ENCODE results near the gene UBE2Q2. TPM values are rescaled to one million over a fixed set of nuclear protein-coding genes. Genes with fewer than 3 reads are reported as not detected.
"Not testable (repeated sequence)": the region's sequence is repeated elsewhere in the genome, so short reads cannot be mapped to it uniquely, and the experiment has no call there.

UBE2Q2 gene
- total RNA-seq, 4 donors from 2014 or later = 50.6 to 92.2 (median 65.5) TPM

GRCh38 chr15:75850708-75851107 is 7.5 kb downstream of the UBE2Q2 start:
- TF ChIP-seq EP300 (IDR thresholded peaks at IDR 0.05) (no peak), POLR2A (IDR thresholded peaks at IDR 0.05) (no peak), CTCF (IDR thresholded peaks at IDR 0.05) (no peak), POLR2AphosphoS5 (IDR thresholded peaks at IDR 0.05) (no peak)
- Histone ChIP-seq H3K27ac (no peak overlapping the region), H3K4me1 (peaks cover 0 to 43% (median 5%) of the 10 kb centered on the region in 3 donors), H3K27me3 (no peaks in the 10 kb centered on the region), H3K36me3 (peaks cover 0 to 14% of the 10 kb centered on the region in 2 donors), H3K4me3 (no peak overlapping the region), H3K9me3 (no peaks in the 10 kb centered on the region)
- WGBS, 2 donors (ENCODE audit: low coverage in 1 of 2) = 90 to 92% methylated on average over 2 of the region's 2 CpGs
- ATAC-seq = no peak

GRCh38 chr15:75851566-75851965 is 8.3 kb downstream of the UBE2Q2 start:
- H3K27ac ChIP-seq, H3K4me3 ChIP-seq, H3K9me3 ChIP-seq, H3K27me3 ChIP-seq, ATAC-seq: not testable (repeated sequence)
- WGBS, 2 donors (ENCODE audit: low coverage in 1 of 2) = 87% methylated on average over 4 of the region's 4 CpGs
- H3K36me3 ChIP-seq = peaks cover 0 to 18% of the 10 kb centered on the region in 2 donors
- H3K4me1 ChIP-seq = peaks cover 0 to 34% (median 0%) of the 10 kb centered on the region in 3 donors

GRCh38 chr15:75857886-75858285 is 14.6 kb downstream of the UBE2Q2 start:
- Histone ChIP-seq H3K4me3 (no peak overlapping the region), H3K9me3 (no peaks in the 10 kb centered on the region), H3K4me1 (no peaks in the 10 kb centered on the region), H3K27ac (no peak overlapping the region), H3K36me3 (peaks cover 0 to 28% of the 10 kb centered on the region in 2 donors), H3K27me3 (no peaks in the 10 kb centered on the region)
- ATAC-seq = no peak
- TF ChIP-seq EP300 (IDR thresholded peaks at IDR 0.05) (no peak), CTCF (IDR thresholded peaks at IDR 0.05) (no peak), POLR2AphosphoS5 (IDR thresholded peaks at IDR 0.05) (no peak), POLR2A (IDR thresholded peaks at IDR 0.05) (no peak)

- Histone ChIP-seq H3K27me3 (no peaks in the 10 kb centered on the region), H3K4me1 (peaks cover 0 to 6% (median under 1%) of the 10 kb centered on the region in 3 donors), H3K9me3 (no peaks in the 10 kb centered on the region), H3K27ac (no peak overlapping the region), H3K36me3 (peaks cover 0 to 22% of the 10 kb centered on the region in 2 donors), H3K4me3 (no peak overlapping the region)
- WGBS, 2 donors (ENCODE audit: low coverage in 1 of 2) = 88 to 89% methylated on average over 4 to 6 of the region's 6 CpGs
- ATAC-seq = no peak
- TF ChIP-seq POLR2AphosphoS5 (IDR thresholded peaks at IDR 0.05) (no peak), CTCF (IDR thresholded peaks at IDR 0.05) (no peak), EP300 (IDR thresholded peaks at IDR 0.05) (no peak)
These were observed 18.6 kb downstream of the UBE2Q2 start for GRCh38 chr15:75861750-75862402.

- Histone ChIP-seq H3K27me3 (no peaks in the 10 kb centered on the region), H3K27ac (no peak overlapping the region), H3K4me3 (no peak overlapping the region), H3K4me1 (peaks cover 0 to 6% (median 2%) of the 10 kb centered on the region in 3 donors), H3K9me3 (no peaks in the 10 kb centered on the region), H3K36me3 (peaks cover 0 to 22% of the 10 kb centered on the region in 2 donors)
- ATAC-seq = no peak
- WGBS, 2 donors (ENCODE audit: low coverage in 1 of 2) = 100% methylated on average over 1 of the region's 1 CpG
- TF ChIP-seq EP300 (IDR thresholded peaks at IDR 0.05) (no peak), POLR2A (IDR thresholded peaks at IDR 0.05) (no peak)
These were observed 19.5 kb downstream of the UBE2Q2 start for GRCh38 chr15:75862796-75863195.
